GM12878 (cell line): ENCODE results near the gene TDRD7.

Source experiments
- CHD2 ChIP-seq: IDR thresholded peaks from 2 replicates; pipeline ENCODE4 v1.6.1; 2011; ENCODE audit warnings: low read depth, low read length, improper control_type of control experiment, borderline replicate concordance
- CHD4 ChIP-seq: fragments of 200-600 bp; sonication (generic); IDR thresholded peaks from 2 replicates; pipeline ENCODE4 v1.6.1; 2016; ENCODE audit warnings: mild to moderate bottlenecking
- CTCF ChIP-seq, 3 experiments: IDR thresholded peaks in 2 of 3; conservative IDR thresholded peaks in 1 of 3; 2 replicates each; pipeline ENCODE4 v1.5.1; 2011; ENCODE audit warnings: low read depth in 3 of 3, low read length in 3 of 3, mild to moderate bottlenecking in 3 of 3, control low read depth in 2 of 3, moderate library complexity in 2 of 3, inconsistent platforms in 1 of 3, mixed read lengths in 1 of 3; ENCODE audit not compliant: control insufficient read depth in 2 of 3, insufficient read depth in 1 of 3; ENCODE audit errors: extremely low read depth in 1 of 3
- EGR1 ChIP-seq, 2 experiments: IDR thresholded peaks; 1 replicate in 1 of 2; 2 replicates in 1 of 2; pipeline ENCODE4 v1.6.1; 2011 to 2012; ENCODE audit warnings: low read depth in 2 of 2, low read length in 2 of 2, borderline replicate concordance in 1 of 2, mild to moderate bottlenecking in 1 of 2, moderate library complexity in 1 of 2
- NR2C1 ChIP-seq: fragments of 450-650 bp; IDR thresholded peaks from 2 replicates; pipeline ENCODE4 v1.6.1; 2017; ENCODE audit warnings: antibody characterized with exemption, mild to moderate bottlenecking, moderate library complexity
- NRF1 ChIP-seq: conservative IDR thresholded peaks from 2 replicates; pipeline ENCODE4 v1.6.1; 2011; ENCODE audit warnings: mild to moderate bottlenecking, low read depth, low read length, improper control_type of control experiment
- POLR2A ChIP-seq: IDR thresholded peaks from 2 replicates; pipeline ENCODE4 v1.6.1; 2011; ENCODE audit warnings: low read depth, mild to moderate bottlenecking, low read length
- POLR2AphosphoS5 ChIP-seq: IDR thresholded peaks from 2 replicates; pipeline ENCODE4 v1.6.1; 2011; ENCODE audit warnings: mild to moderate bottlenecking, low read length, inconsistent platforms
- SMC3 ChIP-seq: IDR thresholded peaks from 2 replicates; pipeline ENCODE4 v1.6.1; 2011; ENCODE audit warnings: low read length, improper control_type of control experiment, borderline replicate concordance
- ZBED1 ChIP-seq: IDR thresholded peaks from 2 replicates; pipeline ENCODE4 v1.6.1; 2016; ENCODE audit warnings: borderline replicate concordance
- ZBTB11 ChIP-seq: fragments of 450-650 bp; formaldehyde crosslinking; IDR thresholded peaks from 2 replicates; pipeline ENCODE4 v1.5.0; 2022; ENCODE audit warnings: mild to moderate bottlenecking, missing genetic modification characterization
- ZBTB33 ChIP-seq: fragments of 450-650 bp; IDR thresholded peaks from 2 replicates; pipeline ENCODE4 v1.6.1; 2017; ENCODE audit warnings: mild to moderate bottlenecking
- ZNF24 ChIP-seq: fragments of 450-650 bp; IDR thresholded peaks from 2 replicates; pipeline ENCODE4 v1.6.1; 2017; ENCODE audit warnings: antibody characterized with exemption, mild to moderate bottlenecking

- TF ChIP-seq CTCF (IDR thresholded peaks at IDR 0.05 in 2 of 3, conservative IDR thresholded peaks at IDR 0.05 in 1 of 3; ENCODE audit: control insufficient read depth in 2 of 3, extremely low read depth in 1 of 3, insufficient read depth in 1 of 3, low read depth in 3 of 3, low read length in 3 of 3) = no peak
- no peak for TF ChIP-seq ZBTB33
- TF ChIP-seq ZBED1 = no peak
- no peak for TF ChIP-seq NRF1
- TF ChIP-seq POLR2AphosphoS5 = no peak
- no peak for TF ChIP-seq EGR1 (IDR thresholded peaks at IDR 0.05; ENCODE audit: borderline replicate concordance in 1 of 2, low read depth in 2 of 2, low read length in 2 of 2)
- TF ChIP-seq ZNF24 = no peak
- no peak for TF ChIP-seq CHD2
- TF ChIP-seq SMC3 = no peak
- no peak for TF ChIP-seq POLR2A
- TF ChIP-seq CHD4 = no peak
- TF ChIP-seq ZBTB11 (CRISPR knock-in tag) = no peak
- no peak for TF ChIP-seq NR2C1
Measured at GRCh38 chr9:97415146-97415545, 3.2 kb downstream of the TDRD7 start.
